Stimulated activated CD8-positive, alpha-beta memory T cell treated with anti-CD3 and anti-CD28 coated beads, Interleukin-2, amount 100 ng/mL, for 48 hours (primary cell): Measurements from ENCODE around the gene DBH.
"Not testable (repeated sequence)": the region's sequence is repeated elsewhere in the genome, so short reads cannot be mapped to it uniquely, and the experiment has no call there.

Source experiments
- DNase-seq, 2 donors: peaks; one replicate each; pipeline ENCODE4 v3.0.0-alpha.2; 2020; ENCODE audit warnings: low read depth in 2 of 2

DBH gene

GRCh38 chr9:133665535-133665934 is 29.4 kb downstream of the DBH start:
- DNase-seq, result no peak

GRCh38 chr9:133666387-133666786 is 30.2 kb downstream of the DBH start:
- no peak for DNase-seq

GRCh38 chr9:133666845-133667244 is 30.7 kb downstream of the DBH start:
- DNase-seq, result no peak

GRCh38 chr9:133667759-133668450 is 31.7 kb downstream of the DBH start:
- DNase-seq, result no peak

- DNase-seq, result no peak
Measured at GRCh38 chr9:133669182-133669801, 33.1 kb downstream of the DBH start.

GRCh38 chr9:133670466-133670865 is 34.3 kb downstream of the DBH start:
- no peak for DNase-seq

- DNase-seq, result no peak
Measured at GRCh38 chr9:133671371-133671770, 35.2 kb downstream of the DBH start.

- no peak for DNase-seq
Measured at GRCh38 chr9:133672503-133673257, 36.5 kb downstream of the DBH start.

GRCh38 chr9:133673258-133673655 is 37.1 kb downstream of the DBH start:
- no peak for DNase-seq

- DNase-seq, result no peak
Measured at GRCh38 chr9:133674091-133674490, 37.9 kb downstream of the DBH start.

- DNase-seq, result not testable (repeated sequence)
Measured at GRCh38 chr9:133675796-133676195, 39.6 kb downstream of the DBH start.

GRCh38 chr9:133676450-133676849 is 40.3 kb downstream of the DBH start:
- no peak for DNase-seq

GRCh38 chr9:133677126-133678010 is 41.2 kb downstream of the DBH start:
- DNase-seq, result no peak

GRCh38 chr9:133679056-133679455 is 42.9 kb downstream of the DBH start:
- no peak for DNase-seq

- no peak for DNase-seq
Measured at GRCh38 chr9:133679466-133680061, 43.4 kb downstream of the DBH start.

GRCh38 chr9:133680250-133680975 is 44.2 kb downstream of the DBH start:
- DNase-seq, result no peak

- no peak for DNase-seq
Measured at GRCh38 chr9:133680976-133681657, 45.0 kb downstream of the DBH start.

- no peak for DNase-seq
Measured at GRCh38 chr9:133681658-133682306, 45.6 kb downstream of the DBH start.

- no peak for DNase-seq
Measured at GRCh38 chr9:133682818-133683585, 46.8 kb downstream of the DBH start.
